Calu3 (cell line): Measurements from ENCODE around the gene TEX22. TPM values are rescaled to one million over a fixed set of nuclear protein-coding genes. Genes with fewer than 3 reads are reported as not detected.

ENCODE experiments used
- BruUV-seq: library from RNA; stranded (reverse); fragments of 400-500 nt; replicated peaks from 2 replicates; lab custom pipeline; 2021; lab: Mats Ljungman, UMichigan
- CTCF ChIA-PET: fragments of 300-600 bp; sonication (Branson Sonifier 250); formaldehyde crosslinking; loops from one replicate; lab custom pipeline; 2022; ENCODE audit warnings: antibody characterized with exemption; lab: Charles Lee
- DNase-seq: peaks from one replicate; pipeline ENCODE4 v3.0.0; 2022
- H3K27ac Mint-ChIP-seq: one replicate; pipeline ENCODE4 v1.8.0; 2022; ENCODE audit warnings: mixed read lengths; ENCODE audit not compliant: unreplicated experiment
- H3K27me3 Mint-ChIP-seq: one replicate; pipeline ENCODE4 v1.8.0; 2022; ENCODE audit warnings: mixed read lengths; ENCODE audit not compliant: unreplicated experiment
- H3K36me3 Mint-ChIP-seq: one replicate; pipeline ENCODE4 v1.8.0; 2022; ENCODE audit warnings: mild to moderate bottlenecking, moderate library complexity, mixed read lengths; ENCODE audit not compliant: insufficient read depth, unreplicated experiment
- H3K4me1 Mint-ChIP-seq: one replicate; pipeline ENCODE4 v1.8.0; 2022; ENCODE audit warnings: mild to moderate bottlenecking, low read depth, mixed read lengths; ENCODE audit not compliant: unreplicated experiment
- H3K4me3 Mint-ChIP-seq: one replicate; pipeline ENCODE4 v1.8.0; 2022; ENCODE audit warnings: mild to moderate bottlenecking, low read depth, moderate library complexity, mixed read lengths; ENCODE audit not compliant: unreplicated experiment
- H3K9me3 Mint-ChIP-seq: one replicate; pipeline ENCODE4 v1.8.0; 2022; ENCODE audit warnings: low read depth, mixed read lengths; ENCODE audit not compliant: unreplicated experiment
- intact Hi-C: fragments of 100-400 bp; cut with micrococcal nuclease; formaldehyde crosslinking; loops from one replicate; pipeline ENCODE4 v1.10.0; 2022; ENCODE audit not compliant: unreplicated experiment
- total RNA-seq: library from RNA; stranded (reverse); gene quantifications from 2 replicates; pipeline ENCODE4 v1.2.3, GENCODE V29; 2022
- TF ChIP-seq, protein P1 (sequence below): fragments of 200-600 bp; IDR thresholded peaks from one replicate; pipeline ENCODE4 v1.8.0; 2022; ENCODE audit warnings: antibody characterized with exemption; ENCODE audit not compliant: unreplicated experiment

The TEX22 gene
- total RNA-seq, 1 experiment from 2014 or later, result 2.8 TPM

DNA sequence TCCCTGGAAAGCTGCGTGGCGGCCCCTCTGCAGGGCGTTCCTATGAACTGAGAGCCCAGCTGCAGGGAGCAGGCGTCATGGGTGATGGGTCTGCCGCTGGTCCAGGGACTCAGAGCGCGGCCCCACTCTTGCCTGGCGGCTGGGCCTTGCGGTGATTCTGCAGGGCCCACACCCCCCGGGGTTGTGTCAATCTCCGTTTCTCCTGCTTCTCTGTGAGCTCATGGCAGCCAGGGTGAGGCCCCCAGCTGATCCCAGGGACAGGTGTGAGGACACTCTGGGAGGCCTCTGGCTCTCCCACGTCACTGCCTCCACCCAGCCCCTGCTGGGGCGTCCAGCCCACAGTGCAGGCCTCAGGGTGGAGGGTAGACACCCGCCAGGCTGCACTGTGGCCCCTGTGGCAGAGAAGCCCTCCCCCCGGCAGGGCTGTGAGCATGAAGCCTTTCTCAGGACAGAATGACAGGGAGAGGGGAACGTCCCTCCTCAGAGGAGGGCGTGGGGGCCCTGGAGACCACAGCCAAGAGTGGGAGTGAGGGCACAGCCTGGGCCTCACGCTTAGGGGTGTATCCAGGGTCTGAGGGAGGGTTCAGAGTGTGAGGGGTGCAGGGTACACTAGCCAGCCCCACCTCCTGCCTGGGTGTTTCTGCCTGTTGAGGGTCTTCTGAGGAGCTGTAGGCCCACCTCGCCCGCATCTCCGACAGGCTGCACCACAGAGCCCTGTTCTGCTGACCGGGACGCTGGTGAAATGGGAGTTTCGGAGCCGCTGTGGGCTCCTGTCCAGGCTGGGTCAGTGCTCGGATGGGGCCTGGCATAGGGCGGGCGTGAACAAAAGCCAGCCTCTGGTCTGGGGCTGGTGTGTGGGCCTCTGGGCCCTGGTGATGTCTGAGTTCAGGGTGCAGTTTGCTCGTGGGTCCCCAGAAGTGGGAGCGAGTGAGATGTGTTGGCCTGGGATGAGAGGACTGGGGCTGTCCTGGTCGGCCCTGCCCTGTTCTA lies 49.6 kb downstream of the TEX22 start:
- no peaks in the 10 kb centered on the region for H3K9me3 Mint-ChIP-seq
- H3K27ac Mint-ChIP-seq, result no peak overlapping the region
- BruUV-seq, result no TSS peak
- DNase-seq, result no peak
- TF ChIP-seq, protein P1, sequence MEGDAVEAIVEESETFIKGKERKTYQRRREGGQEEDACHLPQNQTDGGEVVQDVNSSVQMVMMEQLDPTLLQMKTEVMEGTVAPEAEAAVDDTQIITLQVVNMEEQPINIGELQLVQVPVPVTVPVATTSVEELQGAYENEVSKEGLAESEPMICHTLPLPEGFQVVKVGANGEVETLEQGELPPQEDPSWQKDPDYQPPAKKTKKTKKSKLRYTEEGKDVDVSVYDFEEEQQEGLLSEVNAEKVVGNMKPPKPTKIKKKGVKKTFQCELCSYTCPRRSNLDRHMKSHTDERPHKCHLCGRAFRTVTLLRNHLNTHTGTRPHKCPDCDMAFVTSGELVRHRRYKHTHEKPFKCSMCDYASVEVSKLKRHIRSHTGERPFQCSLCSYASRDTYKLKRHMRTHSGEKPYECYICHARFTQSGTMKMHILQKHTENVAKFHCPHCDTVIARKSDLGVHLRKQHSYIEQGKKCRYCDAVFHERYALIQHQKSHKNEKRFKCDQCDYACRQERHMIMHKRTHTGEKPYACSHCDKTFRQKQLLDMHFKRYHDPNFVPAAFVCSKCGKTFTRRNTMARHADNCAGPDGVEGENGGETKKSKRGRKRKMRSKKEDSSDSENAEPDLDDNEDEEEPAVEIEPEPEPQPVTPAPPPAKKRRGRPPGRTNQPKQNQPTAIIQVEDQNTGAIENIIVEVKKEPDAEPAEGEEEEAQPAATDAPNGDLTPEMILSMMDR, result no peak
- intact Hi-C loops, result no loop called here
- no peaks in the 10 kb centered on the region for H3K27me3 Mint-ChIP-seq
- H3K4me1 Mint-ChIP-seq, result no peaks in the 10 kb centered on the region
- H3K4me3 Mint-ChIP-seq, result no peak overlapping the region
- H3K36me3 Mint-ChIP-seq, result peaks cover 20% of the 10 kb centered on the region
- CTCF ChIA-PET, result interaction anchor here (0.8 kb wide), 1 partner anchor 24 kb away, joined by 3 read pairs; no protein-coding TSS in a partner anchor

DNA sequence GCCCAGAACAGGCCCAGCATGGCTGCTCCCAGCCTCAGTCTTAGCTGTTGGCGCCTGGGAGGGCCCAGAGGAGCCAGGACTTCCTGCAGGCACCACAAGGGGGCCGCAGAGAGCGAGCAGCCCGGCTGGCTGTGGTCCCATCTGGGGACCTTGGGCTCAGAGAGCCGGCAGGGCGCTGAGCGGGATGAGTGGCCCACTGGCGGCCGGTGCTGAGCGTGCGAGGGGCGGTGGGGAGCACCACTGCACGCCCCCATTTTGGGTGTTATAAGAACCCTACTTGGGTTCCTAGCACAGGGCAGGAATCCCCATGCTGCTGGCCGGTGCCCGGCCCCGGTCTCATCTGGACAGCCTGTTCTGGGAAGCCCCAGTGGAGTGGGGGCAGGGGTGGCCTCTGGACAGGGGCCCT lies 50.4 kb downstream of the TEX22 start:
- no peaks in the 10 kb centered on the region for H3K27me3 Mint-ChIP-seq
- BruUV-seq, result no TSS peak
- intact Hi-C loops, result no loop called here
- no peaks in the 10 kb centered on the region for H3K9me3 Mint-ChIP-seq
- DNase-seq, result peak; percentile 76
- TF ChIP-seq, protein P1, result peak; percentile 70
- H3K27ac Mint-ChIP-seq, result no peak overlapping the region
- no peak overlapping the region for H3K4me3 Mint-ChIP-seq
- H3K4me1 Mint-ChIP-seq, result no peaks in the 10 kb centered on the region
- peaks cover 20% of the 10 kb centered on the region for H3K36me3 Mint-ChIP-seq
- CTCF ChIA-PET, result interaction anchor here (0.8 kb wide), 1 partner anchor 23 kb away, joined by 3 read pairs; no protein-coding TSS in a partner anchor

DNA sequence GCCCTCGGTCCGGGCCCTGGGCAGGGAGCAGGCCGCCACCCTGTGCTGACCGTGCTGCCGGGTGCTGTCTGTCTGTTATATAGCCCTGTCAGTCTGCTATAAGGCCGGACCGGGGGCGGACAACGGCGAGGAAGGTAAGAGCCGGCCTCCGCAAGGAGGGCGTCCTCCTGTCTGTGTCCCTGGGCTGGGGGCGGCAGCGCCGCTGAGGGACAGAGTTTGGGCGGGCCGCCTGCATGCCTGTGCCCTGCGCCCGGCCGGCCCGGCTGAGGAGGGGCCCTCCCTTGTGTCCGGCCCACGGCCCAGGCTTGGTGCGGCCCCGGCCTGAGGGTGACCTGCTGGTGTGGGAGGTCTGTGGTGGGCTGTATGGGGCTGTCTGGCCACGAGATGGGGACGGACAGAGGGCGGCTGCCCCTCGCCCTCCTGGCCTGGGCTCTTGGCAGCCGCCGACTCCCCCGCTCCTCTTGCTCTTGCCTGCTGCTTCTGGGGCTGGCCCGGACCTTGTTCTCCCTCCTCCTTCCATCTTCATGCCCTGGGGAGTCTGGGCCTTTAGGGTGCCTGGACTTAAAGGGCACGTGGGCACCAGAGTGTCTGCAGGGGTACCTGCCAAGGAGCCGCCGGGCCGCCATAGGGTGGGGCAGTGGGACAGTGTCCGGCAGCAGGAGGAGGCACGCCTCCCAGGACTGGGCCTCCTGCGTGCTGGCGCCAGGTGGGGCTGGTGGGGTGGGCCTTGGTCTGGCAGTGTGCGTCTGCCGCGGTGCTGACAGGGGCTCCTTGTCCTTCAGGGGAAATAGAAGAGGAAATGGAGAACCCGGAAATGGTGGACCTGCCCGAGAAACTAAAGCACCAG lies 51.2 kb downstream of the TEX22 start:
- intact Hi-C loops, result no loop called here
- TF ChIP-seq, protein P1, result no peak
- no TSS peak for BruUV-seq

GRCh38 chr14:105450123-105450505 lies 51.8 kb downstream of the TEX22 start:
- no peaks in the 10 kb centered on the region for H3K27me3 Mint-ChIP-seq
- peaks cover 30% of the 10 kb centered on the region for H3K36me3 Mint-ChIP-seq
- no peak overlapping the region for H3K27ac Mint-ChIP-seq
- no peak for DNase-seq
- CTCF ChIA-PET, result no interaction called here
- no peaks in the 10 kb centered on the region for H3K9me3 Mint-ChIP-seq
- BruUV-seq, result no TSS peak
- H3K4me3 Mint-ChIP-seq, result no peak overlapping the region
- H3K4me1 Mint-ChIP-seq, result no peaks in the 10 kb centered on the region
- TF ChIP-seq, protein P1, result no peak
- intact Hi-C loops, result no loop called here

More for the DNA sequence above, 51.2 kb downstream of the TEX22 start:
- DNase-seq, result no peak
- Mint-ChIP-seq H3K36me3 (peaks cover 27% of the 10 kb centered on the region), H3K4me1 (no peaks in the 10 kb centered on the region), H3K9me3 (no peaks in the 10 kb centered on the region), H3K4me3 (no peak overlapping the region), H3K27ac (no peak overlapping the region), H3K27me3 (no peaks in the 10 kb centered on the region)
- CTCF ChIA-PET, result no interaction called here
